Ishikawa (cell line): ENCODE data around the gene IGDCC3.
A peak's percentile ranks its signal among the peaks of the same experiment; 100 is the strongest.

ENCODE experiments used
- CEBPB ChIP-seq: IDR thresholded peaks from 2 replicates; pipeline ENCODE4 v1.6.1; 2012
- CREB1 ChIP-seq: IDR thresholded peaks from 2 replicates; pipeline ENCODE4 v1.6.1; 2012; ENCODE audit warnings: low read depth
- EGR1 ChIP-seq: IDR thresholded peaks from 2 replicates; pipeline ENCODE4 v1.6.1; 2012
- EP300 ChIP-seq: IDR thresholded peaks from 2 replicates; pipeline ENCODE4 v1.6.1; 2012; ENCODE audit warnings: borderline replicate concordance
- FOXM1 ChIP-seq: IDR thresholded peaks from 2 replicates; pipeline ENCODE4 v1.6.1; 2012; ENCODE audit warnings: low read depth, borderline replicate concordance
- NFIC ChIP-seq: IDR thresholded peaks from 2 replicates; pipeline ENCODE4 v1.6.1; 2012
- RAD21 ChIP-seq: IDR thresholded peaks from 2 replicates; pipeline ENCODE4 v1.6.1; 2012; ENCODE audit warnings: low read depth
- TAF1 ChIP-seq: IDR thresholded peaks from 2 replicates; pipeline ENCODE4 v1.6.1; 2012; ENCODE audit warnings: low read depth, mild to moderate bottlenecking
- TCF12 ChIP-seq: IDR thresholded peaks from 2 replicates; pipeline ENCODE4 v1.6.1; 2012; ENCODE audit warnings: low read depth
- TEAD4 ChIP-seq: IDR thresholded peaks from 2 replicates; pipeline ENCODE4 v1.6.1; 2012
- YY1 ChIP-seq: IDR thresholded peaks from 2 replicates; pipeline ENCODE4 v1.6.1; 2012; ENCODE audit warnings: low read depth
- ZBTB7A ChIP-seq: IDR thresholded peaks from 2 replicates; pipeline ENCODE4 v1.6.1; 2012; ENCODE audit warnings: low read depth
- TF ChIP-seq, protein P1 (sequence below): IDR thresholded peaks from 2 replicates; pipeline ENCODE4 v1.6.1; 2012
- TF ChIP-seq, protein P2 (sequence below): IDR thresholded peaks from 2 replicates; pipeline ENCODE4 v1.6.1; 2012; ENCODE audit warnings: low read depth, mild to moderate bottlenecking
- TF ChIP-seq, protein P3 (sequence below): IDR thresholded peaks from 2 replicates; pipeline ENCODE4 v1.6.1; 2012

Gene IGDCC3

DNA sequence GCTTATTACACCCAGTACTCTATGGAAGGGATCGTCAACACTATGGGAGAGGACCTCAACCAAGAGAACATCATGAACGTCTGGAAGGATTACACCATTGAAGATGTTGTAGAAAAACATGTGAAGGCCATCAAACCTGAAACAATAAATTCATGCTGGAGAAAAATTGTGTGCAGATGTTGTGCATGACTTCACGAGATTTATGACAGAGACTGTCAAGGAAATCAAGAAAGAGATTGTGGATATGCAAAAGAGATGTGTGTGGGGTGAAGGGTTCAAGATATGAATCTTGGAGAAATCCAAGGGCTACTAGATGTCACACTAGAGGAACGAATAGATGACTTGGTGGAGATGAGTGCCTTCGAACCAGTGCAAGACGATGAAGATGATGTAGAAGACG is 87.6 kb downstream of the IGDCC3 start:
- no peak for TF ChIP-seq RAD21
- TF ChIP-seq YY1, result no peak
- TF ChIP-seq TAF1, result no peak
- no peak for TF ChIP-seq CREB1
- no peak for TF ChIP-seq FOXM1
- TF ChIP-seq, protein P1, sequence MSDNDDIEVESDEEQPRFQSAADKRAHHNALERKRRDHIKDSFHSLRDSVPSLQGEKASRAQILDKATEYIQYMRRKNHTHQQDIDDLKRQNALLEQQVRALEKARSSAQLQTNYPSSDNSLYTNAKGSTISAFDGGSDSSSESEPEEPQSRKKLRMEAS, result no peak
- TF ChIP-seq CEBPB, result no peak
- TF ChIP-seq, protein P2, sequence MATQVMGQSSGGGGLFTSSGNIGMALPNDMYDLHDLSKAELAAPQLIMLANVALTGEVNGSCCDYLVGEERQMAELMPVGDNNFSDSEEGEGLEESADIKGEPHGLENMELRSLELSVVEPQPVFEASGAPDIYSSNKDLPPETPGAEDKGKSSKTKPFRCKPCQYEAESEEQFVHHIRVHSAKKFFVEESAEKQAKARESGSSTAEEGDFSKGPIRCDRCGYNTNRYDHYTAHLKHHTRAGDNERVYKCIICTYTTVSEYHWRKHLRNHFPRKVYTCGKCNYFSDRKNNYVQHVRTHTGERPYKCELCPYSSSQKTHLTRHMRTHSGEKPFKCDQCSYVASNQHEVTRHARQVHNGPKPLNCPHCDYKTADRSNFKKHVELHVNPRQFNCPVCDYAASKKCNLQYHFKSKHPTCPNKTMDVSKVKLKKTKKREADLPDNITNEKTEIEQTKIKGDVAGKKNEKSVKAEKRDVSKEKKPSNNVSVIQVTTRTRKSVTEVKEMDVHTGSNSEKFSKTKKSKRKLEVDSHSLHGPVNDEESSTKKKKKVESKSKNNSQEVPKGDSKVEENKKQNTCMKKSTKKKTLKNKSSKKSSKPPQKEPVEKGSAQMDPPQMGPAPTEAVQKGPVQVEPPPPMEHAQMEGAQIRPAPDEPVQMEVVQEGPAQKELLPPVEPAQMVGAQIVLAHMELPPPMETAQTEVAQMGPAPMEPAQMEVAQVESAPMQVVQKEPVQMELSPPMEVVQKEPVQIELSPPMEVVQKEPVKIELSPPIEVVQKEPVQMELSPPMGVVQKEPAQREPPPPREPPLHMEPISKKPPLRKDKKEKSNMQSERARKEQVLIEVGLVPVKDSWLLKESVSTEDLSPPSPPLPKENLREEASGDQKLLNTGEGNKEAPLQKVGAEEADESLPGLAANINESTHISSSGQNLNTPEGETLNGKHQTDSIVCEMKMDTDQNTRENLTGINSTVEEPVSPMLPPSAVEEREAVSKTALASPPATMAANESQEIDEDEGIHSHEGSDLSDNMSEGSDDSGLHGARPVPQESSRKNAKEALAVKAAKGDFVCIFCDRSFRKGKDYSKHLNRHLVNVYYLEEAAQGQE, result no peak
- TF ChIP-seq, protein P3, sequence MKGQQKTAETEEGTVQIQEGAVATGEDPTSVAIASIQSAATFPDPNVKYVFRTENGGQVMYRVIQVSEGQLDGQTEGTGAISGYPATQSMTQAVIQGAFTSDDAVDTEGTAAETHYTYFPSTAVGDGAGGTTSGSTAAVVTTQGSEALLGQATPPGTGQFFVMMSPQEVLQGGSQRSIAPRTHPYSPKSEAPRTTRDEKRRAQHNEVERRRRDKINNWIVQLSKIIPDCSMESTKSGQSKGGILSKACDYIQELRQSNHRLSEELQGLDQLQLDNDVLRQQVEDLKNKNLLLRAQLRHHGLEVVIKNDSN, result no peak

DNA sequence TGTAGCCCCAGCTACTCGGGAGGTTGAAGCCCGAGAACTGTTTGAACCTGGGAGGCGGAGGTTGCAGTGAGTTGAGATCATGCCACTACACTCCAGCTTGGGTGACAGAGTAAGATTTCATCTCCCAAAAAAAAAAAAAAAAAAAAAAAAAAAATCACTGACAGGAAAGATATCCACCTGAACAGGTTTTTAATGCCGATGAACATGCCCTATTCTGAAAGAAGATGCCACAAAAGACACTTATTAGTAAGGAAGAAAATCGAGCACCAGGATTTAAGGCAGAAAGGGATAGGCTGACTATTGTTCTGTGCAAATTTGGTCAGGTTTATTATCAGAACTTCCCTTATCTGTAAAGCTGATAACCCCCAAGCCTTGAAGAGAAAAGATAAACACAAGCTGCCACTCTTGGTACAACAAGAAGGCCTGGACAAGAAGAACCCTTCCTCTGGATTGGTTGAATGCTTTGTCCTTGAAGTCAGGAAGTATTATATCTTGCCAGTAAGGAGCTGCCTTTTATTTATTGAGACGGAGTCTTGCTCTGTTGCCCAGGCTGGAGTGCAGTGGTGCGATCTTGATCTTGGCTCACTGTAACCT is 88.4 kb downstream of the IGDCC3 start:
- TF ChIP-seq, protein P3, result no peak
- TF ChIP-seq EP300, result no peak
- TF ChIP-seq FOXM1, result no peak
- TF ChIP-seq, protein P1, result no peak
- no peak for TF ChIP-seq RAD21
- TF ChIP-seq TCF12, result no peak
- TF ChIP-seq NFIC, result no peak
- no peak for TF ChIP-seq TAF1
- TF ChIP-seq TEAD4, result no peak
- TF ChIP-seq EGR1, result no peak
- TF ChIP-seq ZBTB7A, result no peak
- no peak for TF ChIP-seq YY1
- TF ChIP-seq, protein P2, result no peak
- TF ChIP-seq CREB1, result no peak
- no peak for TF ChIP-seq CEBPB

DNA sequence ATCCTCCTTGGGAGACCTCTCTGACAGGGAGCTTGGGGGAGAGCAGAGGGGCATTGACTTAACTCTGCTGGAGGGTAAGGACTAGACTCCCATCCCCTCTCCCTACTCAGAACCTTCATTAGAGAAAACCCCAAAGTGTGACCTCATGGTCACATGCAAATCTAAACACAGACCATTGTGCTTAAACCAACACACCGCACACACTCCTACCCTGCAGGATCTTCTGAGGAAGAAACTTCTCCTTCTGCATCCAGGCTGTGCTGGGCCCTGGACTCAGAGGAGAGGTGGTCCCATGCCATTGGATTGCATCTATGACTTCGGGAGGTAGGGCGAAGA is 90.3 kb downstream of the IGDCC3 start:
- TF ChIP-seq NFIC (no peak), EP300 (no peak), TAF1 (no peak), TEAD4 (no peak), ZBTB7A (no peak), EGR1 (no peak), YY1 (no peak), CREB1 (no peak), CEBPB (no peak), FOXM1 (no peak), TCF12 (no peak)
- TF ChIP-seq, protein P1, result no peak

DNA sequence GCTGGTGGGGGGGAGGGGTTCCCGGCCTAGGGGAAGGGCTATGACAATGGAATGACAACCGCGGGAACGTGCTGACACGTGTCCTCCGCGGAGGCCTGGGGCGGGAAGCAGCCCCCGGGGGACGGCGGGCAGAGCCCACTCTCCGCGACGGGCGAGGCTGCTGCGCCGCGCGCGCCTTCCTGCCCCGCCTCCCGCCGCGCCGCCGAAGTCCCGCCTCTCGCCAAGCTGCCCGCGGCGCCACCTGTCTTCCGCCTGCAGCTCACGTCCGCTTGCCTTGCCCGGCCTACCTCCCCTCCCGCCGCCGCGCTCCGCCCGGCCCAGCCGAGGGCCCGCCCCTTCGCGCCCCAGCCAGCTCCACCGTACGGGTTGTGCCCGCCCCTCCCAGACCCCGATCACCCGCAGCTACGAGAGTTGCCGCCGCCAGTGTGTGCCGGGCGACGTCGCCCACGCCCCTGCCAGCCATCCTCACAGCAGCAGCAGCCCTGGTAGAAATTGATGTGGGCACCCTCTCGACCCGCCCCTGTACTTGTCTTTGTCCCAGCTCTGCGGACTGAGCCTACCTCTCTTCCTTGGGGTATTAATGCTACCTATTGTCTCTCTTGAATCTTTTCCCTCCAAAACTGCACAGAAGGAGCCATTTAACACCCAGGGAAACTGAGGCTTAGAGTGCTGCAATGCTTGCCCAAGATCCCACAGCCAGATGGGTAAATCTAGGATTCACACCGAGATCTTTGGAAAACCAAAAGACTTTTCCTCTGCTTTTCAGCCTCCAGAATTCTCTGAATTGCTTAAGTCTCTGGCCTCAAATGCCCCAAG is 90.9 kb downstream of the IGDCC3 start, which contains the start of gene PARP16:
TSS of gene PARP16 (minus strand) at position 180 of the 816 bp plus-strand sequence. CDS start 457 bp downstream, outside the sequence.
- TF ChIP-seq, protein P1, result peak; percentile 49; the same call in 1 of the 2 replicates
- no peak for TF ChIP-seq FOXM1

DNA sequence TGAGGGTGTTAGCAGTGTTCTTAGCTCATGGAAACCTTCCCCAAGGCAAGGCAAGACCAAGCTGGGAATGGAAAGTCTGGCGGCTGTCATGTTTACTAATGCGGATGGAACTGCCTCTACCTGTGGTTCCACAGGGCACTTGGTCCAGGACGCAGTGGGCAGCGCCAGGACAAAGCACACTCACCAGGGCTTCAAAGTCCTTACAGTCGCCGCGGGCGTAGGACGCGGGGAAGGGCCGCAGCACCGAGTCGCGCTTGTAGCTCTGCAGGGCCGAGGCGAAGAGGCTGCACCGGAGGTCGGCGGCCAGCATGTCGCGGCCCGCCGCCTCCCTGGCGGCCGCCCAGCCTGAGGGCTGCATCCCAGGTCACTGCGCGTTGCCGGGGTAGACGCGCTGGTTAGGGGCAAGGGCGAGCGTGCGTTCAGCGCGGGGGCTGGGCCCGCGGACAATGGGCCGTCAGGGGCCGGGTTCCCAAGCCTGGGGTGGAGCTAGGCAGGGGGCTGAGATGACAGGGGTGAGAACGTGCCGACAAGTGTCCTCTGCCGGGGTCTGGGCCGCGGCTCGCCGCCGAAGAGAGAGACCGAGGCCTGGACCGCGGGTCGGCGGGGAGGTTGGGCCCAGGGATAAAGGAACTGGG is 91.6 kb downstream of the IGDCC3 start:
- TF ChIP-seq EP300, result no peak; the same call in 1 of the 2 replicates
- no peak for TF ChIP-seq ZBTB7A
- TF ChIP-seq, protein P1, result no peak
- TF ChIP-seq TEAD4, result no peak
- TF ChIP-seq, protein P3, result no peak
- no peak for TF ChIP-seq EGR1
- no peak for TF ChIP-seq NFIC
